HepG2 (cell line): ENCODE data around the gene USB1. TPM values are rescaled to one million over a fixed set of nuclear protein-coding genes. Genes with fewer than 3 reads are reported as not detected.
A peak's percentile ranks its signal among the peaks of the same experiment; 100 is the strongest.

Source experiments
- BCL6 ChIP-seq: IDR thresholded peaks from 2 replicates; pipeline ENCODE4 v1.6.1; 2016; ENCODE audit warnings: missing genetic modification reagents, missing compliant biosample characterization
- CREBL2 ChIP-seq: sonication (generic); formaldehyde crosslinking; IDR thresholded peaks from 2 replicates; pipeline ENCODE4 v1.8.1; 2023; ENCODE audit warnings: missing genetic modification reagents, mild to moderate bottlenecking, borderline replicate concordance
- CTCF ChIP-seq: sonication (generic); formaldehyde crosslinking; IDR thresholded peaks from 2 replicates; pipeline ENCODE4 v1.5.0; 2020; ENCODE audit warnings: mild to moderate bottlenecking, missing genetic modification reagents, moderate library complexity
- HMGXB4 ChIP-seq, 2 experiments: sonication (generic) in 1 of 2; formaldehyde crosslinking in 1 of 2; IDR thresholded peaks; 2 replicates each; pipeline versions ENCODE4 v1.4.0 to v1.6.1; 2018 to 2020; ENCODE audit warnings: missing genetic modification reagents in 2 of 2, borderline replicate concordance in 1 of 2, low read depth in 1 of 2, mild to moderate bottlenecking in 1 of 2, missing biosample characterization in 1 of 2
- LBX2 ChIP-seq: sonication (generic); formaldehyde crosslinking; IDR thresholded peaks from 2 replicates; pipeline ENCODE4 v1.5.0; 2020; ENCODE audit warnings: missing genetic modification reagents, mild to moderate bottlenecking, borderline replicate concordance
- STAT6 ChIP-seq: sonication (generic); formaldehyde crosslinking; IDR thresholded peaks from 2 replicates; pipeline ENCODE4 v1.4.0; 2020; ENCODE audit warnings: missing genetic modification reagents, mild to moderate bottlenecking, borderline replicate concordance
- THAP9 ChIP-seq: sonication (generic); formaldehyde crosslinking; IDR thresholded peaks from 2 replicates; pipeline ENCODE4; 2020; ENCODE audit warnings: missing genetic modification reagents, mild to moderate bottlenecking, borderline replicate concordance
- UBTF ChIP-seq: sonication (generic); formaldehyde crosslinking; IDR thresholded peaks from 2 replicates; pipeline ENCODE4 v1.4.0; 2020; ENCODE audit warnings: mild to moderate bottlenecking, missing genetic modification reagents
- USF2 ChIP-seq, 2 experiments: sonication (generic) in 1 of 2; formaldehyde crosslinking in 1 of 2; IDR thresholded peaks; 2 replicates each; pipeline versions ENCODE4 v1.5.1 to v1.6.1; 2011 to 2020; ENCODE audit warnings: borderline replicate concordance in 1 of 2, low read depth in 1 of 2, low read length in 1 of 2, mild to moderate bottlenecking in 1 of 2, missing genetic modification reagents in 1 of 2, moderate library complexity in 1 of 2
- ZNF530 ChIP-seq: sonication (generic); formaldehyde crosslinking; IDR thresholded peaks from 2 replicates; pipeline ENCODE4 v1.5.0; 2020; ENCODE audit warnings: low read depth, mild to moderate bottlenecking, missing genetic modification reagents
- ZNF839 ChIP-seq: sonication (generic); formaldehyde crosslinking; IDR thresholded peaks from 2 replicates; pipeline ENCODE4 v1.4.0; 2020; ENCODE audit warnings: missing genetic modification reagents, mild to moderate bottlenecking, borderline replicate concordance
- polyA plus RNA-seq, 8 experiments: library from polyadenylated mRNA; depleted of rRNA in 3 of 8; stranded (reverse) in 7 of 8; unstranded in 1 of 8; fragments of >200 nt; fragmentation: Illumina TruSeq in 4 of 8; extraction: Trizol in 4 of 8; gene quantifications; 2 replicates each; pipeline versions ENCODE4 v1.2.1 to v1.2.3, GENCODE V29; 2011 to 2016; ENCODE audit warnings: low read depth in 4 of 8, missing spikeins in 1 of 8, mixed read lengths in 1 of 8; ENCODE audit not compliant: insufficient read depth in 1 of 8
- total RNA-seq, 5 experiments: library from RNA; depleted of rRNA; stranded (reverse); fragments of >200 nt; fragmentation: Illumina TruSeq; extraction: Trizol; gene quantifications; 2 replicates each; pipeline ENCODE4 v1.2.3, GENCODE V29; 2016; ENCODE audit warnings: low read depth in 1 of 5

USB1 gene
- total and polyA plus RNA-seq, 2 of the 13 experiments (the other 11 are each of a cell fraction or from before 2014, with no cell fraction given), result 16.7 to 65.4 TPM

- TF ChIP-seq UBTF (CRISPR knock-in tag), result peak; percentile 23; the same call in 1 of the 2 replicates
- 0 out of 2 replicates have a peak, but pooled peaks have one; percentile 28 for TF ChIP-seq STAT6 (CRISPR knock-in tag)
- no peak; the same call in 1 of the 2 replicates for TF ChIP-seq CTCF (CRISPR knock-in tag)
- TF ChIP-seq USF2 (IDR thresholded peaks at IDR 0.05; ENCODE audit: low read depth, low read length), result no peak
- no peak for TF ChIP-seq USF2 (CRISPR knock-in tag; IDR thresholded peaks at IDR 0.05; ENCODE audit: borderline replicate concordance)
- peak; percentile 27; the same call in 1 of the 2 replicates for TF ChIP-seq CREBL2 (CRISPR knock-in tag)
- peak; percentile 41; the same call in 1 of the 2 replicates for TF ChIP-seq THAP9 (CRISPR knock-in tag)
- no peak for TF ChIP-seq LBX2 (CRISPR knock-in tag)
- no peak for TF ChIP-seq ZNF530 (CRISPR knock-in tag)
- no peak for TF ChIP-seq ZNF839
- TF ChIP-seq HMGXB4 (CRISPR knock-in tag; IDR thresholded peaks at IDR 0.05; ENCODE audit: borderline replicate concordance in 1 of 2, low read depth in 1 of 2), result peak in 1 of 2 experiments; percentile 74; a peak in 2 of 4 replicates
- peak; percentile 97 for TF ChIP-seq BCL6 (CRISPR knock-in tag)
Measured at GRCh38 chr16:58026705-58027160, 25.5 kb downstream of the USB1 start (continued).
